ENCODE data around the gene KRT8. TPM values are rescaled to one million over a fixed set of nuclear protein-coding genes. Genes with fewer than 3 reads are reported as not detected.

Gene KRT8
- total and polyA plus RNA-seq, 10 of the 15 experiments (the other 5 are each of a cell fraction or from before 2014, with no cell fraction given), result 0.11 to 5.6 (median 0.37) TPM; not detected in 1

DNA sequence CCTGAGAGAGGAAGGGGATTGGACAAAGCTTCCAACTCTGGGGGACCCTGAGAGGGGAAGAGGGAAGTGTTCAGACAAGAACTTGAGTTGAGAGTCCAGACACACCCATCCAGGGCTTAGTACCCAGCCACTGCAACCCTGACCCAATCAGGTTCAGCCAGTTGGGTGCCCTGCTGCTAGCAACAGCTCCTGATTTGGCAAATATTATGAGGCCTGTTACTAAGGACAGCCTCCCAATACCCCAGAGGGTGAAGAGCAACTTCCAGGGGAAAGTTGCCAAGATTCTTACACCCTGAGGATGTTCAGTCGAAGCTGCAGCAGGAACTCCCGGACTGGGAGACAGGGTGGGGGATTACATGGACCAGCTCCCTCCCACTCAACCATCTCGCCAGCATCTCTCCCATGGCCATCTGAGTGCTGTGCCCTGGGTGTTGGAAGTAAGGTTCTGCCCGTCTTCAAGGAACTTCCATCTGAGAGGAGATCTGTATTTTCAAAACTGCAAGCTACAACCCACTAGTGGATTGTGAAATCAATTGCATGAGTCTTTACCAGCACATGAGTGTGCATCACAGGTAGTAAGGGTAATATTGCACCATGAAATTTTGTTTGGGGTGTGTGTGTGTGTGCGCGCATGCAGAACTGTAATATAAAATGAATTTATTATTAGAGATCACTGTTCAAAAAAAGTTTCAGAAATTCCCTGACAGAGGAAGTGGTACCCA lies 44.6 kb downstream of the KRT8 start:
- Histone ChIP-seq H2AFZ (ENCODE audit: control insufficient read depth, low read depth, low read length) (no peak overlapping the region), H4K20me1 (ENCODE audit: control insufficient read depth, insufficient read depth) (no peaks in the 10 kb centered on the region), H3K4me3 (no peak overlapping the region), H3K36me3 (ENCODE audit: control insufficient read depth in 2 of 2, insufficient read depth in 2 of 2, low read length in 1 of 2) (no peaks in the 10 kb centered on the region), H3K27me3 (replicated peaks in 1 of 2; ENCODE audit: control insufficient read depth in 2 of 2, insufficient read depth in 2 of 2, low read length in 1 of 2) (peaks cover 0 to 1% of the 10 kb centered on the region in 2 experiments; a peak in 1 of 4 replicates), H3K9ac (ENCODE audit: control insufficient read depth, insufficient read depth, low read length) (no peak overlapping the region), H3K27ac (ENCODE audit: control insufficient read depth, insufficient read depth) (no peak overlapping the region), H3K4me2 (ENCODE audit: control insufficient read depth, insufficient read depth) (no peak overlapping the region), H3K79me2 (ENCODE audit: control insufficient read depth, insufficient read depth, low read length) (no peaks in the 10 kb centered on the region), H3K9me3 (replicated peaks; ENCODE audit: control insufficient read depth, insufficient read depth, low read length) (no peaks in the 10 kb centered on the region), H3K4me1 (ENCODE audit: control insufficient read depth, insufficient read depth, low read length) (no peaks in the 10 kb centered on the region)
- no peak for TF ChIP-seq RELA (IDR thresholded peaks at IDR 0.05; ENCODE audit: borderline replicate concordance, partially characterized antibody)
- TF ChIP-seq NKRF (conservative IDR thresholded peaks at IDR 0.05), result no peak
- no peak for TF ChIP-seq TCF3 (IDR thresholded peaks at IDR 0.05; ENCODE audit: borderline replicate concordance, insufficient read depth, low read depth, low read length)
- TF ChIP-seq CBX3 (IDR thresholded peaks at IDR 0.05; ENCODE audit: borderline replicate concordance, low read depth), result no peak
- TF ChIP-seq HDAC2 (IDR thresholded peaks at IDR 0.05), result no peak
- no peak for TF ChIP-seq HDAC6 (IDR thresholded peaks at IDR 0.05; ENCODE audit: unreplicated experiment)
- no peak for TF ChIP-seq CBX5 (IDR thresholded peaks at IDR 0.05; ENCODE audit: low read depth)
- TF ChIP-seq ZNF622 (IDR thresholded peaks at IDR 0.05), result no peak
- no peak for TF ChIP-seq CREB1 (IDR thresholded peaks at IDR 0.05; ENCODE audit: low read depth)
- no peak for TF ChIP-seq TAF1 (IDR thresholded peaks at IDR 0.05; ENCODE audit: borderline replicate concordance, low read depth, low read length)
- no TSS peak for BruUV-seq (replicated peaks)
- DNase-seq (ENCODE audit: low read depth, low spot score), result no peak
- ChIA-PET CTCF (no interaction called here), POLR2A (no interaction called here), SMC1A (ENCODE audit: uncharacterized antibody, unreplicated experiment) (no interaction called here), RAD21 (ENCODE audit: unreplicated experiment) (no interaction called here)
- in situ Hi-C loops (cut with MboI) (loop anchor here (10.0 kb wide), 1 partner anchor 275 kb away; no protein-coding TSS in a partner anchor), intact Hi-C loops (cut with micrococcal nuclease; ENCODE audit: unreplicated experiment) (no loop called here)
- WGBS (ENCODE audit: insufficient coverage, insufficient replicate concordance, low lambda C conversion rate, missing lambda C conversion rate), result 2% methylated on average over 6 of the region's 6 CpGs
- no peak for ATAC-seq
- FAIRE-seq, result no peak

Measured in GM12878 (cell line).